Gastrocnemius medialis (tissue), 4 donors: ENCODE data around the gene COL19A1.
"Not testable (repeated sequence)": the region's sequence is repeated elsewhere in the genome, so short reads cannot be mapped to it uniquely, and the experiment has no call there.

Experiments used
- POLR2A ChIP-seq, 2 donors: fragments of 450-650 bp; IDR thresholded peaks; one replicate each; pipeline ENCODE4 v1.6.1; 2017; ENCODE audit warnings: antibody characterized with exemption in 2 of 2, mild to moderate bottlenecking in 2 of 2, moderate library complexity in 2 of 2
- TF ChIP-seq, protein P1 (sequence below), 5 experiments: fragments of 450-650 bp in 3 of 5; fragments of 200-600 bp in 2 of 5; sonication (generic) in 2 of 5; IDR thresholded peaks in 4 of 5; conservative IDR thresholded peaks in 1 of 5; 1 replicate in 4 of 5; 2 replicates in 1 of 5; pipeline ENCODE4 v1.5.1; 2016 to 2019; ENCODE audit warnings: antibody characterized with exemption in 5 of 5, mild to moderate bottlenecking in 3 of 5, moderate library complexity in 3 of 5

DNA sequence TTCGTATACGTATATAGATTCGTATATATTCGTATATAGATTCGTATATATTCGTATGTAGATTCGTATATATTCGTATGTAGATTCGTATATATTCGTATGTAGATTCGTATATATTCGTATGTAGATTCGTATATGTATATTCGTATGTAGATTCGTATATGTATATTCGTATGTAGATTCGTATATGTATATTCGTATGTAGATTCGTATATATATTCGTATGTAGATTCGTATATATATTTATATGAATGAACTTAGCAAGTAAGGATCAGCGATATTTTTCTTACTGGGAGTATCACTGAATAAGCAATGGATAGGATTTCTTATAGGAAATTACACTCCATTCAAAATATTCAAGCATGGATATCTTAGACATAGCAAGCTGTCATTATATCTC lies 55.3 kb downstream of the COL19A1 start:
- TF ChIP-seq, protein P1, sequence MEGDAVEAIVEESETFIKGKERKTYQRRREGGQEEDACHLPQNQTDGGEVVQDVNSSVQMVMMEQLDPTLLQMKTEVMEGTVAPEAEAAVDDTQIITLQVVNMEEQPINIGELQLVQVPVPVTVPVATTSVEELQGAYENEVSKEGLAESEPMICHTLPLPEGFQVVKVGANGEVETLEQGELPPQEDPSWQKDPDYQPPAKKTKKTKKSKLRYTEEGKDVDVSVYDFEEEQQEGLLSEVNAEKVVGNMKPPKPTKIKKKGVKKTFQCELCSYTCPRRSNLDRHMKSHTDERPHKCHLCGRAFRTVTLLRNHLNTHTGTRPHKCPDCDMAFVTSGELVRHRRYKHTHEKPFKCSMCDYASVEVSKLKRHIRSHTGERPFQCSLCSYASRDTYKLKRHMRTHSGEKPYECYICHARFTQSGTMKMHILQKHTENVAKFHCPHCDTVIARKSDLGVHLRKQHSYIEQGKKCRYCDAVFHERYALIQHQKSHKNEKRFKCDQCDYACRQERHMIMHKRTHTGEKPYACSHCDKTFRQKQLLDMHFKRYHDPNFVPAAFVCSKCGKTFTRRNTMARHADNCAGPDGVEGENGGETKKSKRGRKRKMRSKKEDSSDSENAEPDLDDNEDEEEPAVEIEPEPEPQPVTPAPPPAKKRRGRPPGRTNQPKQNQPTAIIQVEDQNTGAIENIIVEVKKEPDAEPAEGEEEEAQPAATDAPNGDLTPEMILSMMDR (IDR thresholded peaks at IDR 0.05 in 4 of 5, conservative IDR thresholded peaks at IDR 0.05 in 1 of 5) = not testable (repeated sequence)
- TF ChIP-seq POLR2A (IDR thresholded peaks at IDR 0.05) = not testable (repeated sequence)
